ENCODE results near the gene CIRBP.
A peak's percentile ranks its signal among the peaks of the same experiment; 100 is the strongest.

CIRBP gene

GRCh38 chr19:1256646-1257474, 12.3 kb upstream of the CIRBP start:
- no peak for DNase-seq

GRCh38 chr19:1257475-1258162, 11.5 kb upstream of the CIRBP start:
- DNase-seq = no peak

GRCh38 chr19:1258163-1258492, 11.0 kb upstream of the CIRBP start:
- no peak for DNase-seq

GRCh38 chr19:1258707-1259205, 10.4 kb upstream of the CIRBP start:
- DNase-seq = no peak

- DNase-seq = peak; percentile 45
Measured at GRCh38 chr19:1259206-1259875, 9.8 kb upstream of the CIRBP start.

GRCh38 chr19:1259876-1260748, 9.0 kb upstream of the CIRBP start:
- DNase-seq = peak; percentile 54

- peak; percentile 97 for DNase-seq
Measured at GRCh38 chr19:1260749-1261537, 8.2 kb upstream of the CIRBP start.

GRCh38 chr19:1261538-1261797, 7.7 kb upstream of the CIRBP start:
- DNase-seq = no peak

- peak; percentile 49 for DNase-seq
Measured at GRCh38 chr19:1261798-1262622, 7.1 kb upstream of the CIRBP start.

GRCh38 chr19:1262623-1263123, 6.5 kb upstream of the CIRBP start:
- no peak for DNase-seq

GRCh38 chr19:1263188-1263587, 5.9 kb upstream of the CIRBP start:
- DNase-seq = no peak

- no peak for DNase-seq
Measured at GRCh38 chr19:1264801-1265614, 4.1 kb upstream of the CIRBP start.

- DNase-seq = no peak
Measured at GRCh38 chr19:1265615-1266128, 3.5 kb upstream of the CIRBP start.

- peak; percentile 79 for DNase-seq
Measured at GRCh38 chr19:1266129-1266915, 2.8 kb upstream of the CIRBP start.

GRCh38 chr19:1266916-1267476, 2.1 kb upstream of the CIRBP start:
- DNase-seq = peak; percentile 55

- DNase-seq = no peak
Measured at GRCh38 chr19:1267477-1268225, 1.5 kb upstream of the CIRBP start.

- DNase-seq = no peak
Measured at GRCh38 chr19:1268226-1269064, 687 bp upstream of the CIRBP start.

Measured in activated gamma-delta T cell (primary cell).